Measurements from ENCODE around the gene CTNNA2.

The CTNNA2 gene

DNA sequence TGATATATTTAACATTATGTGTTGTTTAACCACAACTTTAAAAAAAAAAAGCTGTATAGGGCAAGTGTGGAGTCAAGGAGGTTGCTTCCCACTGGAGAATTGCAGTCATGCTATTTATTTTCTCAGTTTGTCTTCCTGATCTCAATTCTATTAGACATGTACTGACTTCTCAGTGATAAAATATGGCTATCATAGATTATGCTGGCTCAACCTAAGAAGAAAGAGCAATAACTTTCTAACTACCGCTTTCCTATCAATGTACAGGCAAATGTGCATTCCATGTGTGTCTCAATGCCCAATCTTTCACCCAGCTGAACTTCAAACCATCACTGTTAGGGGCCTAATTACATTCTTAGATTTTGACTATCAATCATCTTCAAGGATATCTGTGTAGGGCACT lies 201.4 kb downstream of the CTNNA2 start:
- DNase-seq, result no peak

DNA sequence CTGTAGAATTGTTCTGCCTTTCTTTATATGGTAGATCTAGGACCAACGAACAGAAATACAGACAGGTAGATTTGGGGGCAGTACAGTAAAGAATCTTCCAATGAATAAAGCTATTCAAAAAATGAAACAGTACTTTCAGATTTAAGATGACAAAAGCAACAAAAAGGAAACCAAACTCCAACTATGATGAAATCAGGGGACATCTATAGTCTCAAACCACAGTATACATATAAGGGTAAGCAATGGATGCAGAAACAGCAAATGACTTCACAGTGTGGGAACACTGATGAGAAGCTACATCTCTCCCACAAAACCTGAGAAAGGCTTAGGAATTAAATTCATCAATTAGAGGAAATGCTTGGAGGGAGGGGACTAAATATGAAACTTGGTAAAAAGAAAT lies 202.5 kb downstream of the CTNNA2 start:
- DNase-seq, result no peak

DNA sequence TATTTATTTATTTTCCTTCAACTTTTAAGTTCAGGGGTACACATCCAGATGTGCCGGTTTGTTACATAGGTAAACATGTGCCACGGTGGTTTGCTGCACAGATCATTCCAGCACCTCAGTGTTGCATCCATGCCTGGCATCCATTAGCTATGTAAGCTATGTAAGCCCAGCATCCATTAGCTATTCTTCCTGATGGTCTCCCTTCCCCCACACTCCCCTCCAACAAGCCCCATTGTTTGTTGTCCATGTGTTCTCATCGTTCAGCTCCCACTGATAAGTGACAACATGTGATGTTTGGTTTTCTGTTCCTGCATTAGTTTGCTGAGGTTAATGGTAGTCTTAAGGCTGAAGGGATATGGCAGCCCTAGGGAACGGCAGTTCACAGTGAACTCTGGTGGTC lies 203.4 kb downstream of the CTNNA2 start:
- DNase-seq, result no peak

DNA sequence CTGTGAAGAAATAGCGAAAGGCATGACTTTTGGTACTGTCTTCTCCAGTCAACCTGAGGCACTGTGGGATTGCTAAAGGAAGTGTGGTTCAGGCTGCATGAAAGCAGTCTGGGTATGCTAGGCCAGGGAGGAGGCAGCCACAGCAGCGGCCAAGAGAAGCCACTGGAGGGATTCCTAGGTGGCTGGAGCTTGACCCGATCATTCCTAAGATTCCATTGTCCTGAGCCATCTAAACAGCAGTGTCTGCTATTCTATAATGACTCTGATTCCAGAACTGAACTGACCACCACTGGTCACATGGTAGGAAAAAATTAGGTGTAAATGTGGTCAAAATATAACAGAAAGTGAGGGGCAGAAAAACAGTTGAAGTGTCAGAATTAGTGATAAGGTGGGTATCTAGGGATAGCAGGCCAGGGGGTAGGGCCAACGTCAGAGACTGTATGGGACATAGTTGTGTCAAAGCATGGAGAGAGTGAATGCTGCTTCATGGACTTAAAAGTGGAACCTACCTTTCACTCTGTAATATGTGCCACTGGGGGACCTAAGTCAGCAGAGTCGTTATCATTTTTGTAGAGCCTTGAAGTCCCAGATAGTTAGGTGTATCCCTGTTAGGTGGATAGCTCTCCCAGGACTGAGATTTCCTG lies 204.6 kb downstream of the CTNNA2 start:
- no peak for DNase-seq

DNA sequence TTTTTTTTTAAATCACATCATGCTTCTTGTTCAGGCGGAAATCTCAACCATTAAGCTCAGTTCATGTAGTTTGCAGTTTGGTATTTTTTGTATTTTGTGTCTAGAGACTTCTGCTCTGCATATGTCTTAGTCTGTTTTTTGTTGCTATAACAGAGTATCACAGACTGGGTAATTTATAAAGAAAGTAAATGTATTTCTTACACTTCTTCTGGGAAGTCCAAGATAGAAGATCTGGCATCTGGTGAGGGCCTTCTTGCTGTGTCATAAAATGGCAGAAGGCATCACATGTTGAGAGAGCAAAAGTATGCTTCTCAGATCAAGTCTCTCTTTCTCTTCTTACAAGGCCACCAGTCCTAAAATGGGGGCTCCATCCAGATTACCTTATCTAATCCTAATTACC lies 208.2 kb downstream of the CTNNA2 start:
- no peak for DNase-seq

DNA sequence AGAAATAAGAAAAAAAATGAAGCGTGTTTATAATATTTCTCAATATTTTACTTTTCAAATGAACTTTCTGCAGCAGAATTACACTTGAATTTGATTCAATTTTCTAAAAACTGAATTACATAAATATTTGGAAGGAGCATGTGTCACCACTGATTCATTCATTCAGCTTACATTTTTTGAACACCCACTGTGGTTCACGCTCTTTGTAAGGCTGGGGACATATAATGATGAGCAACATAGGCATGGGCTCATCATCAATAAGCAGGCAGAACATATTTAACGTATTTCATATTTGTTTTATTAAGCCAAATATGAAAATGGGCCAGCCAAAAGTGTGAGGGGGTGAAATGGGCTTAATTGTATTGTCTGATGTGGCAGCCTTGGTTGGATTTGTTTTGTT lies 209.1 kb downstream of the CTNNA2 start:
- no peak for DNase-seq

DNA sequence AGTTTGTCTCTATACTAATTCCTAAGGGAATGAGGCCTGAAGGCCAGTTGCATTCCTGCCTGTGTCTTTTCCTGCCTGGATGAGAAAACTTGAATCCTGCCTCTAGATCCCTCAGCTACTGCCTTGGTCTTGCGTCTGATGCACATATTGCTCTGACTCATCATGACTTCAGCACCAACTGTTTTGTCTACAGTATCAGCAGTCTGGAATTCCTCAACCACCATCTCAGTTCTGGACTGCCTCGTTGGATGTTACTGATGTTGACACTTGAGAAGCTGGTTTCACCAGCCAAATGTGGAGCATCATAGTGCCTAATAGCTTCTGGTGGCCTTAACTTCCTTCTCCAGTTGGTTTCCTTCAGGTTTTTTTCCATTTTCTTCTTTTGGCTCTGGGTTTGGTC lies 211.0 kb downstream of the CTNNA2 start:
- DNase-seq, result no peak

DNA sequence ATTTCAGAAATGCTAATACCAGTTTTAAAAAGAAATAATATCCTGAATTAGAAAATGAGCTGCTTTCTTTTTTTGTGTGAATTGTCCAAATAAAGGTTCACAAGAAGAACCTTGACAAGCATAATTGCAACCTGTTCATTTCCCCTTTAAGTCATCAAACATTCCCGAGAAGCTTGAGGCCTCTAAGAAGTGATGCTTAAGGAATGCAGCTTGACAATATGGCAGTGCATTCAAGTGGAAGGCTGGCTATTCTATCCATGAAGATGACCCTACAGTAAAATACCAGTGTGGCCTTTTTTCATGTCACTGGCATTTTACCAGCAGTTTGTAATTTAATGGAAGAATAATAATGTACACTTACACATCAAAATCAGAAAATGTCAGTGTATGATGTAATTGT lies 216.7 kb downstream of the CTNNA2 start:
- DNase-seq, result no peak

DNA sequence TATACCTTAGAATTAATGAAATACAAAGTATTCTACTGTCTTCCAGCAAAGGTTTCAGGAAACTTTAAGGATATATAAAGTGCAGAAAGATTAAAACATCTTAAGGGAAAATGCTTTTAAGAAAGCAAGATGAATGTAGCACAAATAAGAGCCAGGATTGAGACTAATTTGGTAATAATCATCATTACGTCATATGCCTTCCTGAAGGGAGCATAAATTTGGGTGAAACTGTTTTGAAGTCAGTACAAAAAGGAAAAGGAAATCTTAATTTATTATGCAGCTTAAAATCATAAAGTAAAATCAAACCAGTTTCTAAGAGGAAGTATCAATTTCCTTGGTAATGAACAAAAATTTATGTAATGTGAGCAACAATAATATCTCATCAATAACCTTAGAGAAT lies 221.7 kb downstream of the CTNNA2 start:
- DNase-seq, result no peak

DNA sequence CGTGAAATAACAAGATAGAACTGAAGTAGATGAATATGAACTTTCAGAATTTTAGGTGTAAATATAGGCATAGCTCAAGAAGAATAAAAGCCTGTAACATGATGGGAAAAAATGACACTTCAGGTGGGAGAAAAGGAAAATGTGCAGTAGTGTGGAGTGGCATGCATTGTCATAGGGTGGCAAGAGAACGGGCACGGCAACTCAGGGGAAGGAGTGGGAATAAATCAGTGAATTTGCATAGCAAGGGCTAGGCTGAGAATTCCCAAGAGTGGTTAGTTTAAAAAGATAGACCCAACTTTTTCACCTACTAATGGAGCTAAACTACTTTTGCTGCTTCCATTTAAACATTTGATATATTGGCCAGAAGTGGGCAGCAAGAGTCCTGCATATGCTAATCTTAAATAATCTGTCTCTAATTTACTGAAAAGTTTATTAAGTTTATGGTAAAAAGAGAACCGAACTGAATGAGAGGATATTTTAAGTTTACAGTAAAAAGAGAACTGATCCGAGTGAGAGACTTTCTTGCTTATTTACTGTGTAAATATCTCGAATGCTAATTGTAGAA lies 228.1 kb downstream of the CTNNA2 start:
- no peak for DNase-seq

DNA sequence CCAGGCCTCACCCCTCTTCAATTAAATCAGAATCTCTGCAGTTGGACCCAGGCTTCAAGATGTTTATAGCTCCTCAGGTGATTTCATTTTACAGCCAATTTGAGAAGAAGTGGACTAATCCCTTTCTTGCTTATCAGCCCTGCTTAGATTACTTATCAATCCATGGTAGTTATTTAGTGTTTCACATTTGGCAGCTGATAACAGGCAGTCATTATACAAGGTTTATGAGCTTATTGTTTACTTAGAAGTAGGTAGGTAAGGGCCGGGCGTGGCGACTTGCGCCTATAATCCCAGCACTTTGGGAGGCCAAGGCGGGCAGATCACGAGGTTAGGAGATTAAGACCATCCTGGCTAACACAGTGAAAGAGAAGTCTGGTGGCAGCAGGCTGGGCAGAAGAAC lies 237.5 kb downstream of the CTNNA2 start:
- no peak for DNase-seq

DNA sequence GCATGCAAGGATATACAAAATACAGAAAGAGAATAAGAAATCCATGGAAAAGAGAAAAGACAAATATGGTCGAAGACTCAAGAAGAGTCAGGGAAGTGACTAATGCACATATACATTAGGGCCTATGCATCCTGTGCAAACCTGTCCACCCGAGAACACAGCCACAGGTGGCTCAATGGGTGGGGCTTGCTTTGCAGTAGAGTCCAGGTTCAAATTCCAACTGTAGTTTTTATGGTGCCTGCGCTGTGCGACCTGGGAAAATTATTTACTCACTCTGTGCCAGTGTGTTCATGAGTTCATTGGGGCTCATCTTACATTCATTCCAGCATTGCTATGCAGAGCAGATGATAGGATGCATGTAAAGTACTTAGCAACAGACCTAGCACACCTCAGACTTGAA lies 244.7 kb downstream of the CTNNA2 start:
- no peak for DNase-seq

DNA sequence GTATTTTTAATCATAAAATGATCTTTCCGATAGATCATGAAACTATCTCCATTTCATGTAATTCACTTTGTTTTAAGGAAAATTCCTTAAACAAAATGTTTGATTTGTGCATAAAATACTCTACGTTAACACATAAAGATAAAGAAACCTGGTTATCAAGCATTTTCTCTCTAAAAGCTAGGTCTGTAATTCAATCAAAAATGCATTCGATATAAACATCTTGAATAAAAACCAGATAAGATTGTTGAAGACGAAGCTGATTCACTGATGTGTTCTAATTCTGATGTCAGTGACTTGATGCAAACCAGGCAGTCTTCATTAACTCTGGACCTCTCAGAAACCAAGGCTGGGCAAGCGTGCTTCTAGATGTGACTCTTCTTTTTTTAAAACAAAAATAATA lies 245.2 kb downstream of the CTNNA2 start:
- DNase-seq, result no peak

DNA sequence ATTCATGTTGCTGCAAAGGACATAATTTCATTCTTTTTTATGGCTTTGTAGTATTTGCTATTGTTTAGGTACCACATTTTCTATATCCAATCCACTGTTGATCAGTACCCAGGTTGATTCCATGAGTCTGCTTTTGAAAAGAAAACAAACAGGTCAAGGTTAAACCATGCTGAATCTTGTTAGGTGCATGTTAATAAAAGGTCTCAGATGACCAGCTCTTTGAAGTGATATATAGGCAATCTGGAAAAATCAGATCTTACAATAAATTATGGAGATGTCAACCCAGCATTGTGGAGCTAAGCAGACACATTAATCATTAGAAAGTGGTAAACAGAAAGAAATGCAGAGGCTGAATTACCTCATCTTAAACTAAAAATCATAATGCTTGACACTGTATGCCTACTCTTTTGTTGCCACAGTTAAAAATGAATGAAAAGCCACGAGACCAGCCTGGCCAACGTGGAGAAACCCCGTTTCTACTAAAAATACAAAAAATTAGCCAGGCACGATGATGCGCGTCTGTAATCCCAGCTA lies 246.0 kb downstream of the CTNNA2 start:
- no peak for DNase-seq

DNA sequence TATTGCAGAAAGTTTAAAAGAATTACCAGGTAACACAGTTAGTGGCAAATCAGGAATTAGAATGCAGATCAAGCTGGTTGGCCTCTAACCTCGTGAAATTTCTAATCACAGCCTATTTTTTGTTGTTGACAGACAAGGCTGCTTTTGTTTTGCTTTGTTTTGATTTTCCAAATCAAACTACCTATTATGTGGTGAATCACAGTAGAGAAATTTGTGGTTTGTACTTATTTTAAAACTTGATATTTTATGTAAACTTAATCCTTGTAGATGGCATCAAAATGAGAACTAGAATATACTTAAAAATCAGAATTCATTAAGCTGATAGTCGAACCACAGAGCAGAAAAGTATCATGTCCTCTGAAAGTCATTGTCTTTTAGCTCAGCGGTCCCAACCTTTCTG lies 258.1 kb downstream of the CTNNA2 start:
- DNase-seq, result no peak

DNA sequence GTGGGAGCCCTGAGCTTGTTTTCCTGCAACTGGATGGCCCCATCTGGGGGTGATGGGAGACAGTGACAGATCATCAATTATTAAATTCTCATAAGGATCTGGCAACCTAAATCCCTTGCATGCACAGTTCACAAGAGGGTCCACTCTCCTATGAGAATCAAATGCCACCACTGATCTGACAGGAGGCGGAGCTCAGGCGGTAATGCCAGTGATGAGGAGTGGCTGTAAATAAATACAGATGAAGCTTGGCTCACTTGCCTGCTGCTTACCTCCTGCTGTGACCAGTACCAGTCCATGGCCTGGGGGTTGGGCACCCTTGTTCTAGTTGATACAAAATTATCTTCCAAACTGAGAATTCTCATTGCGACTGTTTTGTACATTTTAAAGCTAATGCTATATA lies 258.6 kb downstream of the CTNNA2 start:
- no peak for DNase-seq

DNA sequence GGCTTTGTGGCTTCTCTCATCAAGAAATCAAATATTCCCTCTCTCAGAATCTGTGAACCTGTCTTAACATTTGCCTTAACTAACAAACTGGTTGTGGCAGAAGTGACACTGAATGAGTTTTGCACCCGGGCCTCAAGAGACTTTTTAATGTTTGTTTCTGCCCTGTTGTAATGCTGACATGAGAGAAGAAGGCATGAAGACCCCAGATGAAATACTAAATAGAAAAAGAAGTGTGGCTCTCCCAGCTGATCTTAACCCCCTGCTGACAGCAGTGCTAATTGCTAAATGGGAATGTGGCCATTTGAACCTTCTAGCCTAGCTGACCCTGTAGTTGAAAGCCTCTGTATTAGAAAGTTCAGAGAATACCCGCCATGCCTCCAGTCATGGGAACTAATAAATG lies 261.2 kb downstream of the CTNNA2 start:
- DNase-seq, result no peak

DNA sequence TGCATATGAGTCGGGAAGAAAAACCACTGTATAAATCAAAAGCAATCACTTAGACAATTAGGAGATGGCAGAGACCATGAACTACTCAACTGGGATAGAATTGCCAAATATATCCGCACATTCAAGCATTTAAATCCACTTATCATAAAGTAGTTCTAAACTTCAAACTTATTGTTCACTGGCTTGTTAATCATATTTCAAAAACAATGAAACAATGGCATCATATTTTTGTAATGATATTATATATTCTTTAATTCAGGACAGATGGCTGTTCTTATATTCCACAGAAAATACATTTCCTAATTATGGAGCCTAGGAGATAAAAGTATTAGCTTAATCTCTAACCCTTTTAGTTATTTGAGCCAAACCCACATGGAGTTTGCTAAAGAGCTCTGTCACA lies 263.6 kb downstream of the CTNNA2 start:
- DNase-seq, result no peak

DNA sequence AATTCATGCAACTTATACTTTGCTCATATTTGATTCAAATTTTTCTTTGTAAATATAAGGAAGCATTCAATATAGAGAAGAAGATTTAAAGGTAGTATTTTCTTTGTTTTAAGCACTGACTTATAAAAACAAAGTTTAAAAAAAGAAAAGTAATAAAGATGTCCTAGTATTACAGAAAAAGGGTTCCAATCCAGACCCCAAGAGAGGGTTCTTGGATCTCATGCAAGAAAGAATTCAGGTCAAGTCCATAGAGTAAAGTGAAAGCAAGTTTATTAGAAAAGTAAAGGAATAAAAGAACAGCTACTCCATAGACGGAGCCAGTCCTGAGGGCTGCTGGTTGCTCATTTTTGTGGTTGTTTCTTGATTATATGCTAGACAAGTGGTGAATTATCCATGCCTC lies 267.9 kb downstream of the CTNNA2 start:
- no peak for DNase-seq

DNA sequence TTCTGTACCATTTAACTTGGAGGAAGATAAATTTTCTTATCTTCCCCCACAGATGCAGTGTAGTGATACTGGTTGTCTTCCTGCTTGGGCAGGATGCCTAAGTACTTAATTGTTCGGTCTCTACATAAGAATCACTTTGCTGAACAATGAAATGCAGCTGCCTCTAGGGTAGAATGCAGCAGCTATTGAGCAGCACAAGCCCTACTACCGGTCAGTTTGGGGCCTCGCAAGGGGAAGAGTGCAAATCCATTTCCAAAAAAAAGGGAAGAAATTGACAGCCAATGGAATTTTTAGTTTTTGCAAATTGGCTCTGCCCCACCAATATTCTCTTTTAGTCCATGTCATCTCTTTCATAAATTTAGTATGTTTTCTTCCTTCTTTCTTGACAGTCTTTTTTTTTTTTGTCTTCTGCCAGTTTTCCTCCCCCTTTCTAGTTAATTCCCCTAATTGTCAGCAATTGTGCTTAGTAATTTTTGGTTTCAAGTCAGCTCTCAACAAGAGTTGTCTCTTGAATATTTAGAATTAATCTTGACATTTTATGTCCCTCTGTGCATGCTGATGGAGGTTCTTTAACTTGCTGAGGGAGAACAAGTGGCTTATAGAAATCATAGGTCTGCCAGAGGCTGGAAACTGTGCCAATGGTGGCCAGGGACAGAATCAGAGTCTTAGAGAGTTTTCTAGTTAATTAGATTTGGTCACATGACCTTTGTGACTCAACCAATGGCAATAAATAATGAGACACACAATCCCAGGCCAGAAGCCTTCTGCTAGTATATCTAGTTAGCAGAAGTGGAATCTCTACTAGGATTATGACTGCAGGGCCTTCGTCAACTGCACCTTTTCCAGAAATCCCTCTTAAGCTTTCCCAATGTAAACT lies 270.0 kb downstream of the CTNNA2 start:
- no peak for DNase-seq

DNA sequence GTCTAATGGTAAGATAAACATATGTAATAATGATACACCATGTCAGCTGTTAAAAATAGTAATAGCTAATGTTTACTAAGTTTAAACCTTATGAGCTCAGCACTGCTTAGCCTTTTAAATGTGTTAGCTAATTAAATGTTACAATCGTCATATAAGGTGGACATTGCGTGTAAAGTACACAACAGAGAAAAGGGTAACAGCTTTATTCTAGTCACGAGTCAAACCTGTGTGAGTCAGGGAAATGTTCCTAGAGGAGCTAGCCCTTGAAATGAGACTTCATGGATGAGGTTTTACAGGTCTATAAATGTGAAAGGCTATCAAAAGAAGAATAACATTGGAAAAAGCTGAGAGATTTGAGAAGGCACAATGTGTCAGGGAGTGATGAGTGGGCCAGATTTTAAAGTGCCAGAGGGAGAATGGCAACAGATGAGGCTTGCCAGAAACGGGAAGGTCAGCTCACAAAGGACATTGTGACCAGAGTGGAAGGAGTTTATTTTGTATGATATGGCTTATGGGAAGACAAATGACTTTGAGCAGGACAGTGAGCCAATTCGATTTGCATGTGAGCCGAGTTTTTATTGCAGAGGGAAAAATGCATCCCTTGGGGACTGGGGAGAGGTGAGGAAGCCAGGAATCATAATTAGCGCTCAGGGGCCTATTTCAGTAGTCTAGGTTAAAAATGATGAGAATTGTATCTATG lies 276.3 kb downstream of the CTNNA2 start:
- no peak for DNase-seq

DNA sequence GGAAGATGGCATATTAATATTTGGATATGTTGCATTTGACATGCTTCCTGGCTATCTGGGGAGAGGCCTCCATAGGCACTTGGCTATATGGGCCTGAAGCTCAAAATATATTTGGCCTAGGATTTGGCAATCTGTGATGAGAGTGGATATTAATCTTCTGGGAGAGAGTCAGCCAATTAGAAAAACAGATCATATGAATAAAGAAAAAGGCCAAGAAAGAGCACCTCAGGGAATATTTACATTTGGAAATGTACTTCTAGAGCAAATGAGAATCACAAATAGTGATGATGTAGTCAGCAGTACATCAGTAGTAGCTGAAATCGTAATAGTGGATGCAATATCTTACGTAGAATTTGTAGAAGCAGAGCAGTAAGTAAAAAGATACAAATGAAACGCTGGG lies 277.0 kb downstream of the CTNNA2 start:
- DNase-seq, result no peak

DNA sequence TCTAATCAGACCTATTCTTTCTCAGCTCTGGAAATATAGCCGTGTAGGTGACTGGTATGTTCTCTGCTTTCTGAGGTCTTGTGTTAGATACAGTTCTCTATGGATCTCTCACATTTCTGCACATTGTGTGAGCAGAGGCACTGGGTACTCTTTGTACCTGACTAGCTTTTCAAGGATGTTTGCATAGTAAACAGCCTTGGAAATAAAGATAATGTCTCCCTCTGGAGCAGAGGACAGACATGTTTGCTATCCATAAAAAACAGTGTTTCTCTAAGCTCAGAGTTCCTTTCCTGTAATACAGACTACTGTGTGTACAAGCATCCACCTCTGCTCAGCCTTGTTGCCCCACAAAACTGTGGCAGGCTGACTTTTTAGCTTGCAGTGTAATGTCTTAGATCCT lies 279.2 kb downstream of the CTNNA2 start:
- no peak for DNase-seq

DNA sequence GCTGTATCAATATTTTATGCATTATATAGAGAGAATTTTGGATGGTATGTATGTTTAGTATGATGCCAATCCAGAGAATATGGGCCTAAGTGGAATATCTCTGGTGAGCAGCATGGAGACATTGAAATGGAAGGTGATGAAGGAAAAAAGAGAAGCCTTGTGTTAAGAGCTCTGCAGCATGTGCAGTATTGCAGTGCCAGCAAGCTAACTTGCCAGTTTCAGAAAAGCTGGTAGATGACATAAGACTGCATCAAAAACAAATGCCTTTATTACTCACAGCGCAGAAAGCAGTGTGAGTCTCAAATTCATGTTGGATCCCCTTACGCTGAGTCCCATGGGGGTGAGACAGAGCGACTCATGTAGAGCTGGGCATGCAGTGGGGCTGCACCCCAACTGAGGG lies 280.2 kb downstream of the CTNNA2 start:
- DNase-seq, result no peak
